Parietal lobe (tissue), 1 donor: Measurements from ENCODE around the gene ANKRD34A. TPM values are rescaled to one million over a fixed set of nuclear protein-coding genes. Genes with fewer than 3 reads are reported as not detected.

Experiments used
- total RNA-seq: library from RNA; depleted of rRNA; stranded (reverse); fragments of >200 nt; gene quantifications from one replicate; pipeline ENCODE4 v1.2.3, GENCODE V29; 2014

ANKRD34A gene
- 2.5 TPM for total RNA-seq

DNA sequence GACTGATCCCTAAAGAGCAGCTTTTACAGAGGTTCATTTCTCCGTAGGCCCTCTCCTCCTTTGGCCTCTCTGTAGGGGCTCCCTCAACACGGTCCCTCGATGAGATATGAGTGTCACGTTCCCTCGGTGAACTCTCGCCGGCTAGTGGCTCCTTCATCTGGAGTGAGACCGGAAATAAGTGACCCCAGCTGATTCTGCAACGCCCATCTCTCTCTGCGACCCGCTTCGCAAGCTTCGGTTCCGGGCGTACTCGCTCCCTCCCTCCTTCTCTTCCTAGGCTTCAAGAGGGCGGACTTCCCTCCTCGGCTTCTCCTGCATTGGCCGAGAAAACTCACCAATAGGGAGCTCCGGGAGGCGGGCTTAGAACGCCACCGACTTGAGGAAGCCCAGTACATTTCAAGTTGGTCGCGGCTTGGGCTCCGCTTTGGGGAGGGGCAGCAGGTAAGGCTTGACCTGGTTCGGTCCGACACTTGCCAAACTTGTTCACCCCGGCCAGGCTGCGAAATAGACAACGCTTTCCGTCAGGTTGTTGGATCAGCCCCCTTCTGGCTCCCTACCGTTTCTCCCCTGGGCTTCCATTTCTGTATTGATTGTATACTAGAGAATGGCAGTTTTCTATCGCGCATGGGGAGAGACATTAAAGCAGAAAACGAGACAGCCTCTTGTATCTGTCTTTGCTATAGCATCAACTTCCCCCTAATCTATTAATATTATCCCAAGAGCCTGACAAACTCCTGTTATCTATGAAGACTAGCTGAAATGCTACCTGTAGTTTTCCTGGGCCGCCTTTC, at the start of gene ANKRD34A, which contains the start of gene POLR3GL:
Gene ANKRD34A (minus strand): TSS at position 248 of the 791 bp plus-strand sequence. CDS start 2,816 bp downstream, outside the sequence.
Gene POLR3GL (plus strand): TSS at position 363 of the 791 bp plus-strand sequence. CDS start 10,176 bp downstream, outside the sequence.

GRCh38 chr1:145996433-145997015, 32.1 kb upstream of the ANKRD34A start, which contains the start of gene TXNIP:
TSS of gene TXNIP (minus strand) at chr1:145996579. CDS start at chr1:145996266, 313 bp downstream.

DNA sequence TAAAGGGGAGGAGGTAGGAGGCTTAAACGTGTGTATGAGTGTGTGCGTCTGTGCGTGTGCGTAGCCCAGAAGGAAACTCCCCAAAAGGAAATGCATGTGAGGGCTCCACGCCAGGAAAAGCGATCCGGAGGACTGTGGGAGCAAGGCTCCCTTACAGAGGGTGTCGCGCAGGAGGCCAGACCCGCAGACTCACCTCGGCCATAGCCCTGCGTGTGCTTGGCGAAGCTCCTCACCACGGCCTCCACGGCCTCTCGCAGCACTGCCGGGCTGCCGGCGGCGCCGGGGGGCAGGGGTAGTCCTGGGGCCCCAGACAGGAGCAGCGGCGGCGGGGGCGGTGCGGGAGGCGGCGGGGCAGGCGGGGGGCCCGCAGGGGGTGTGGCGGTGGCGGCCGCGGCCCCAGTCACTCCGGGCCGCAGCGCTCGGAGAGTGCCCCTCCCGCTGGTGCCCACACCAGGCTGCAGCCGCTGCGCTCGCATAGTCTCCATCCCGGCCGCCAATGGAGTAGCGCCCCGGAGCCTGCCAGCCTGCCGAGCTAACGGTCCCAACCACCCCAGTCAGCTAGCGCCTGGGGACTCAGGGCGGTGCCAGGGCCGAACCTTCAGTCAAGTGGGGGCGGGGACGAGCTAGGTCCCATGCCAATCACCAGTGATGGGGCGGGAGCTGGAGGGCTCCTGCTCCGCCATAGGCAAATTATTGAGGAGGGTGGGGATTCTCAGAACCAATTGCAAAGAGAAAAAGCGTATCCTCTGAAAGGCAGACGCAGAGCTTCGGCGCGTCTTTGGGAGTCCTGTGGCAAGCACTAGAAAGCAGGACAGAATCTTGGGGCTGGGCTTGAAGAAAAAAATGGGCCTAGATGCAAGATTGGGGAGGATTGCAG, 6.7 kb downstream of the ANKRD34A start, which contains the start of gene LIX1L:
Gene LIX1L (minus strand): TSS at position 575 of the 877 bp plus-strand sequence. CDS start 90 bp downstream, at position 485.

DNA sequence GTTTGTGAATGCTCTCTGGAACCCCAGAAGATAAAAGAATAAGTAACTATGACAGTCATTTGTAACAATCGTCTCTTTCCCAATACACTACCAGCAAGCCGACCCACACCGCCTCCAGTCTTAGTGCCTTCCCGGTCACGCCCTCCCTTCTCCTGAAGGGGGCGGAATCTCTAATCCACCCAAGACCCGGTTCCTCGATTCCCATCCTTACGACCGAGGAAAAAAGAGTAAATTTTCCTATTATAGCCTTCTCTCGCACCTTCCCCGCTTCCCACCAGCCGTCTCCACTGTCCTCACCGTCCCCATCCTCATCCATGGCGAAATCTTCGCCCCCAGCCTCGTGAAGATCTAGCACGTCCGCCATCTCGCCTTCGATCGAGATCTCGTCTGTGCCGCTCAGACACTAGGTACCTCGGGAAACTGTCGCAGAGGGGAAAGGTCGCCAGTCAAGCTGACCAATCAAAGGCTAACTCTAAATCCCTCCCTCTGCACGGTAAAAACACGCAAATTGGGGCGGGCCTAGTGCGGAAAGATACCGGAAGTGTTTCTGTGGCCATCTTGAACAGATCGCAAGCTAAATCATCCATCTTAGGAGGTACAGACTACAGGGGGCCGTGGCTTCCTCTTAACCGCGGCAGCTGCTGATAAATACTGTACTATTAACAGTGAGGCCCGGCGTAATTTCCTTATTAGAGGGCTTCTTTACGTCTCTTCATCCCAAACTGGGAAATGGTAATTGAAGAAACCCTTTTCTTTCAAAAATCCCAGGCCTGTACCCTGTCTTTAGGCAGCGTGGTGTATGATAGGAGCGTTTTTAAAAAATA, 37.1 kb downstream of the ANKRD34A start, which contains the start of gene RBM8A:
Gene RBM8A (minus strand): TSS at position 422 of the 824 bp plus-strand sequence. CDS start 58 bp downstream, at position 364.

DNA sequence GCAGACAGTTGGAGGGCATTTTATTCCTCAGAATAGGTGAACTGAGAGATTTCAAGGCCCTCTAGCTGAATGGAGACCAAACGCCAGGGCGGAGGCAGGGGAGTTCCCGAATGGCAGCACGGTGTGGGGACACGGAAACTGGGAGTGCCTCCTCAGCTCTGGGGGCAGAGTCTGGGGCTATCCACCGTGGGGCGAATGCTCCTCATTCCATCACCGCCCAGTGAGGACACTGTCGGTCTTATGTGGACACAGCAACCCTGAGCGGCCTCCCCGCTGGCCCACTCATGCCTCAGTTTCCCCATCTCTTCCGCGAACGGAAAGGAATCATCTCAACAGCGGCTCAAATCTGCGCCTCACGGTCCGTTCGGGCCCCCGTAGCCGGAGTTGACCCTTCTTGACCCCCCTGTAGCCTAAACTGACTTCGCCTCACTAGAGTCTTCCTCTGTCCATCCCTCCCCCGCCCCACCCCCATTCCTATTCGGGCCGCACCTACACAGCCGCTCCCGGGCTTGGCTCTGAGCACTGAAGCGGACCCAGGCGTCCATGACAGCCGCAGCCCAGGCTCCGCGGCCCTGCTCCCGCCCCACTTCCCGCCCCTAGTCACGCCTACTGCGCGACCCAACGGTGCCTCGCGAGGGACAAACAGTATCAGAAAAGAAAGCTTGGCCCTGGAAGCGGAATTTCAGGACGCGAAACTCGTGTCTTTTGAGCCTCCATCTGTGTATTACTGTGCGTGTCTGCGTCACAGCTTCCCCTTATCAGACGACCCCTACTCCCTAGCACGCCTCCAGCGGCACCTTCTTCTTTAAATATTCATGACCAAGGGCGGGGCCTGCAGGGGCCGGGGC, 46.0 kb downstream of the ANKRD34A start, which contains the start of gene PEX11B:
Gene PEX11B (minus strand): TSS at position 574 of the 848 bp plus-strand sequence. CDS start 29 bp downstream, at position 545.

Other genes with a start within 250 kb of the ANKRD34A start
- gene CD160, start 245.1 kb downstream of the ANKRD34A start, total RNA-seq, result not detected
- 35.7 TPM for gene RNF115, start 140.5 kb downstream of the ANKRD34A start, total RNA-seq
- 42.3 TPM for gene POLR3C, start 140.4 kb downstream of the ANKRD34A start, total RNA-seq
- gene NUDT17, start 118.9 kb downstream of the ANKRD34A start, total RNA-seq, result 4.1 TPM
- gene PIAS3, start 105.5 kb downstream of the ANKRD34A start, total RNA-seq, result 11.3 TPM
- gene ANKRD35, start 78.7 kb downstream of the ANKRD34A start, total RNA-seq, result 1.6 TPM
- gene ITGA10, start 54.5 kb downstream of the ANKRD34A start, total RNA-seq, result 2.8 TPM
- 29.1 TPM for gene PEX11B, start 45.9 kb downstream of the ANKRD34A start, total RNA-seq
- gene RBM8A, start 37.1 kb downstream of the ANKRD34A start, total RNA-seq, result 85.4 TPM
- gene LIX1L, start 6.6 kb downstream of the ANKRD34A start, total RNA-seq, result 21.9 TPM
- 12.2 TPM for gene POLR3GL, start 115 bp upstream of the ANKRD34A start, total RNA-seq
- gene TXNIP, start 32.0 kb upstream of the ANKRD34A start, total RNA-seq, result 92.6 TPM
- not detected for gene HJV, start 57.2 kb upstream of the ANKRD34A start, total RNA-seq
- 1.9 TPM for gene NBPF10, start 180.2 kb upstream of the ANKRD34A start, total RNA-seq